Esophagus (tissue), 2 donors: Measurements from ENCODE around the gene GPS2. TPM values are rescaled to one million over a fixed set of nuclear protein-coding genes. Genes with fewer than 3 reads are reported as not detected.

Experiments used
- H3K27ac ChIP-seq, 2 donors: one replicate each; pipeline ENCODE4 v1.5.1; 2013; ENCODE audit warnings: low read depth in 2 of 2, mild to moderate bottlenecking in 2 of 2, inconsistent platforms in 1 of 2, low read length in 1 of 2, moderate library complexity in 1 of 2
- H3K27me3 ChIP-seq, 2 donors: one replicate each; pipeline ENCODE4 v1.6.1; 2013; ENCODE audit warnings: low read length in 2 of 2, control low read depth in 1 of 2, mild to moderate bottlenecking in 1 of 2; ENCODE audit not compliant: insufficient read depth in 2 of 2, control insufficient read depth in 1 of 2
- H3K36me3 ChIP-seq, 2 donors: one replicate each; pipeline ENCODE4 v1.6.1; 2013; ENCODE audit warnings: low read length in 1 of 2; ENCODE audit not compliant: control insufficient read depth in 2 of 2, insufficient read depth in 2 of 2
- H3K4me1 ChIP-seq, 2 donors: one replicate each; pipeline ENCODE4 v1.6.1; 2013; ENCODE audit warnings: low read length in 1 of 2; ENCODE audit not compliant: control insufficient read depth in 2 of 2, insufficient read depth in 2 of 2
- H3K4me3 ChIP-seq, 2 donors: one replicate each; pipeline ENCODE4 v1.5.1; 2013; ENCODE audit warnings: low read length in 2 of 2, mild to moderate bottlenecking in 2 of 2, low read depth in 1 of 2, moderate library complexity in 1 of 2
- H3K9me3 ChIP-seq, 2 donors: one replicate each; pipeline ENCODE4 v1.6.1; 2013; ENCODE audit warnings: mild to moderate bottlenecking in 2 of 2, low read depth in 1 of 2, low read length in 1 of 2, moderate library complexity in 1 of 2; ENCODE audit not compliant: control insufficient read depth in 2 of 2, insufficient read depth in 1 of 2
- WGBS, 2 donors: extraction: QIAGEN DNeasy Blood & Tissue Kit; methylation state at CpG; one replicate each; pipeline ENCODE4 v1.1.7; 2013; 5-methylcytosine and 5-hydroxymethylcytosine counted together
- polyA plus RNA-seq, 2 donors: library from polyadenylated mRNA; stranded (reverse); fragments of 200-250 nt; gene quantifications; one replicate each; pipeline ENCODE4 v1.2.3, GENCODE V29; 2013
- donor health status: healthy with polysubstance abuse.
- donor health status: Bipolar disorder and iron deficiency.

The GPS2 gene
- polyA plus RNA-seq, 2 donors: 54.5 to 56.5 TPM

- WGBS, 2 donors: 92 to 93% methylated on average over 16 of the region's 16 CpGs
- Histone ChIP-seq H3K27me3 (no peaks in the 10 kb centered on the region), H3K9me3 (no peaks in the 10 kb centered on the region), H3K36me3 (peaks cover 0 to 3% of the 10 kb centered on the region in 2 donors), H3K4me1 (peaks cover 6 to 22% of the 10 kb centered on the region in 2 donors), H3K4me3 (no peak overlapping the region), H3K27ac (peak overlapping the region in 1 of 2 donors; percentile 29)
Measured at GRCh38 chr17:7284911-7285310, 30.2 kb downstream of the GPS2 start.

GRCh38 chr17:7283471-7284216 is 31.5 kb downstream of the GPS2 start:
- Histone ChIP-seq H3K4me1 (peaks cover 6 to 24% of the 10 kb centered on the region in 2 donors), H3K36me3 (peaks cover 0 to 3% of the 10 kb centered on the region in 2 donors), H3K4me3 (no peak overlapping the region), H3K27ac (peak overlapping the region in 1 of 2 donors; percentile 60), H3K27me3 (no peaks in the 10 kb centered on the region), H3K9me3 (no peaks in the 10 kb centered on the region)
- WGBS, 2 donors: 80 to 82% methylated on average over 18 of the region's 18 CpGs

- Histone ChIP-seq H3K27me3 (no peaks in the 10 kb centered on the region), H3K27ac (peak overlapping the region; percentile 76 to 78), H3K4me1 (peaks cover 6 to 24% of the 10 kb centered on the region in 2 donors), H3K4me3 (peak overlapping the region in 1 of 2 donors; percentile 35), H3K36me3 (peaks cover 0 to 3% of the 10 kb centered on the region in 2 donors), H3K9me3 (no peaks in the 10 kb centered on the region)
- WGBS, 2 donors: 46 to 47% methylated on average over 6 of the region's 6 CpGs
Measured at GRCh38 chr17:7282752-7283321, 32.3 kb downstream of the GPS2 start.

GRCh38 chr17:7281953-7282751 is 33.0 kb downstream of the GPS2 start:
- H3K27me3 ChIP-seq: no peaks in the 10 kb centered on the region
- peak overlapping the region; percentile 76 to 78 for H3K27ac ChIP-seq
- H3K4me3 ChIP-seq: peak overlapping the region; percentile 35 to 53
- WGBS, 2 donors: 3 to 5% methylated on average over 43 of the region's 43 CpGs
- peaks cover 0 to 3% of the 10 kb centered on the region in 2 donors for H3K36me3 ChIP-seq
- no peaks in the 10 kb centered on the region for H3K9me3 ChIP-seq
- H3K4me1 ChIP-seq: peaks cover 6 to 24% of the 10 kb centered on the region in 2 donors

- no peaks in the 10 kb centered on the region for H3K27me3 ChIP-seq
- H3K4me1 ChIP-seq: peaks cover 6 to 24% of the 10 kb centered on the region in 2 donors
- WGBS, 2 donors: 0 to 1% methylated on average over 67 to 71 of the region's 71 CpGs
Measured at GRCh38 chr17:7281074-7281952, 33.8 kb downstream of the GPS2 start, which contains the start of gene SLC2A4. Gene SLC2A4 (plus strand): TSS chr17:7281718. CDS start chr17:7281935, 217 bp downstream.

GRCh38 chr17:7280519-7281073 is 34.6 kb downstream of the GPS2 start:
- Histone ChIP-seq H3K9me3 (no peaks in the 10 kb centered on the region), H3K36me3 (peaks cover 0 to 3% of the 10 kb centered on the region in 2 donors), H3K27ac (peak overlapping the region; percentile 82 to 95), H3K4me1 (peaks cover 6 to 24% of the 10 kb centered on the region in 2 donors), H3K27me3 (no peaks in the 10 kb centered on the region), H3K4me3 (peak overlapping the region; percentile 35 to 53)
- 0 to 1% methylated on average over 29 of the region's 29 CpGs for WGBS, 2 donors

More at GRCh38 chr17:7281074-7281952, 33.8 kb downstream of the GPS2 start, which contains the start of gene SLC2A4:
- peak within 1 kb of the TSS; percentile 35 to 53 for H3K4me3 ChIP-seq
- H3K9me3 ChIP-seq: no peaks in the 10 kb centered on the region
- peak within 1 kb of the TSS; percentile 82 to 95 for H3K27ac ChIP-seq
- H3K36me3 ChIP-seq: peaks cover 0 to 3% of the 10 kb centered on the region in 2 donors

GRCh38 chr17:7279448-7279847 is 35.7 kb downstream of the GPS2 start:
- Histone ChIP-seq H3K9me3 (no peaks in the 10 kb centered on the region), H3K4me3 (no peak overlapping the region), H3K27ac (peak overlapping the region in 1 of 2 donors; percentile 95), H3K27me3 (no peaks in the 10 kb centered on the region), H3K36me3 (no peaks in the 10 kb centered on the region), H3K4me1 (peaks cover 6 to 24% of the 10 kb centered on the region in 2 donors)
- WGBS, 2 donors: 70 to 76% methylated on average over 8 of the region's 8 CpGs

- Histone ChIP-seq H3K4me3 (no peak overlapping the region), H3K27ac (no peak overlapping the region), H3K27me3 (no peaks in the 10 kb centered on the region), H3K4me1 (no peaks in the 10 kb centered on the region), H3K9me3 (no peaks in the 10 kb centered on the region), H3K36me3 (no peaks in the 10 kb centered on the region)
- WGBS, 2 donors: 49 to 58% methylated on average over 1 of the region's 1 CpG
Measured at GRCh38 chr17:7266784-7267183, 48.4 kb downstream of the GPS2 start.
